Heart right ventricle (tissue), 16 donors: ENCODE results near the gene RRAGA. TPM values are rescaled to one million over a fixed set of nuclear protein-coding genes. Genes with fewer than 3 reads are reported as not detected.

ENCODE experiments used
- ATAC-seq, 8 donors: fragments of 200-7000 bp; cut with Tn5 transposase; one replicate each; pipeline ENCODE4 v1.9.1; 2020; ENCODE audit warnings: mild to moderate bottlenecking in 8 of 8, moderate library complexity in 8 of 8, moderate number of reproducible peaks in 1 of 8
- DNase-seq, 2 donors: peaks; one replicate each; pipeline ENCODE4 v3.0.0-alpha.2; 2020
- H3K27ac ChIP-seq, 10 donors: fragments of 200-600 bp; sonication (generic) in 2 of 10; one replicate each; pipeline versions ENCODE4 v1.5.0 to v1.8.0; 2020 to 2022; ENCODE audit warnings: mild to moderate bottlenecking in 3 of 10
- H3K27me3 ChIP-seq, 7 donors: fragments of 200-600 bp; one replicate each; pipeline ENCODE4 v1.8.0; 2021 to 2022; ENCODE audit warnings: mild to moderate bottlenecking in 2 of 7
- H3K36me3 ChIP-seq, 9 donors: fragments of 200-600 bp; sonication (generic) in 1 of 9; one replicate each; pipeline versions ENCODE4 v1.5.0 to v1.8.0; 2020 to 2022; ENCODE audit warnings: mild to moderate bottlenecking in 2 of 9
- H3K4me1 ChIP-seq, 9 donors: fragments of 200-600 bp; sonication (generic) in 1 of 9; one replicate each; pipeline versions ENCODE4 v1.5.0 to v1.8.0; 2020 to 2022; ENCODE audit warnings: mild to moderate bottlenecking in 4 of 9
- H3K4me3 ChIP-seq, 10 donors: fragments of 200-600 bp; sonication (generic) in 2 of 10; one replicate each; pipeline versions ENCODE4 v1.5.0 to v1.8.0; 2020 to 2022; ENCODE audit warnings: mild to moderate bottlenecking in 7 of 10, moderate library complexity in 2 of 10
- H3K9me3 ChIP-seq, 11 donors: fragments of 200-600 bp in 10 of 11; sonication (generic) in 2 of 11; one replicate each; pipeline versions ENCODE4 v1.5.0 to v1.8.0; 2013 to 2022; ENCODE audit warnings: mild to moderate bottlenecking in 2 of 11, control low read depth in 1 of 11, moderate library complexity in 1 of 11
- WGBS, 2 donors: extraction: QIAGEN DNeasy Blood & Tissue Kit; methylation state at CpG; one replicate each; pipeline ENCODE4 v1.1.7; 2013; ENCODE audit warnings: inconsistent platforms in 1 of 2; 5-methylcytosine and 5-hydroxymethylcytosine counted together
- intact Hi-C, 10 donors: fragments of 100-400 bp; cut with DNase I; formaldehyde crosslinking; loops; one replicate each; pipeline versions ENCODE4 v1.11.1 to v1.14.2; 2022
- polyA plus RNA-seq, 2 donors: library from polyadenylated mRNA; stranded (reverse); fragments of 200-250 nt; gene quantifications; one replicate each; pipeline ENCODE4 v1.2.3, GENCODE V29; 2013
- total RNA-seq, 10 donors: library from RNA; stranded (reverse); fragmentation: NEBNext Ultra II Directional in 3 of 10; extraction: Animal tissue kit (Norgen Biotek cat#: 25700) in 3 of 10; gene quantifications; one replicate each; pipeline versions ENCODE4 v1.2.1 to v1.2.4, GENCODE V29; 2021 to 2023
- TF ChIP-seq, protein P1 (sequence below), 9 donors: fragments of 200-600 bp; sonication (generic) in 2 of 9; IDR thresholded peaks; one replicate each; pipeline versions ENCODE4 v1.5.0 to v1.8.0; 2021 to 2022; ENCODE audit warnings: antibody characterized with exemption in 9 of 9, mild to moderate bottlenecking in 5 of 9, moderate library complexity in 1 of 9
- donor health status: Arrhythmogenic right ventricular cardiomyopathy.
- donor health status: ischemic (EF 13 %, LVEDD 7.1; RV severe dilation, severe dysfunction).
- donor health status: healthy with polysubstance abuse.
- donor health status: DM: no; HTN: yes; CAD: no.
- donor health status: DM: no; HTN: no; CAD: no.
- donor health status: ischemic (EF 25% LVEDD 6.9; RV normal size, moderate dysfunction).
- donor health status: ischemic (EF 25% LVEDD 5.7; RV mildly dilated, moderate dysfunction).
- donor health status: healthy.
- donor health status: DM: yes; HTN: yes; CAD: no.
- donor health status: Ischemic cardiomyopathy.
- donor health status: ischemic (EF 35%, LVEDD 5.7; RV mildly dilated, moderate dysfunction).
- donor health status: nonischemic (EF 11% LVEDD 7.7; RV severe dilation, severe dysfunction).
- donor health status: DM: yes; HTN: yes; CAD: no.
- donor health status: PGD.
- donor health status: ischemic (EF 29% LVEDD 5.4; RV normal size, mild dysfunction).
- donor health status: nonischemic (EF 23%, LVEDD 6.1; RV moderate dilation, normal function).

RRAGA gene
- total and polyA plus RNA-seq, 12 donors, result 24.7 to 100 (median 81.3) TPM

DNA sequence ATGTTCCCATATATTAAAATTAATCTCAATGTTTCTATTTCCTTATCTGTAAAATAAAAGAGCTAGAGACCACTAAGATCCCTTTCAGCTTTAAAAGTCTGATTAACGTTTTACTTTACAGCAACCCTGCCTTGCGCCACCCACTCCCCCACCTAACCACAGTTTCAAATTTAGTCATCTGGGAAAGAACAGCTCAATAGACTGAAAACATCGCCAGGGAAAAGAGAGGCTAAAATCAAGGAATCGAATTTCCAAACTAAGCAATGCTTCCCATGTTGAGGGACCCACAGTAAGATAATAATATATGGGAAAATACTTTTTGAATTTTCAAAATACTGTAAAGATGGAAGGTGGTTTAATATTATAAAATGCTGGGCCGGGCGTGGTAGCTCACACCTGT, 22.9 kb upstream of the RRAGA start:
- no peaks in the 10 kb centered on the region for H3K9me3 ChIP-seq
- H3K27me3 ChIP-seq, result peaks cover 0 to 2% (median 0%) of the 10 kb centered on the region in 7 donors
- TF ChIP-seq, protein P1, sequence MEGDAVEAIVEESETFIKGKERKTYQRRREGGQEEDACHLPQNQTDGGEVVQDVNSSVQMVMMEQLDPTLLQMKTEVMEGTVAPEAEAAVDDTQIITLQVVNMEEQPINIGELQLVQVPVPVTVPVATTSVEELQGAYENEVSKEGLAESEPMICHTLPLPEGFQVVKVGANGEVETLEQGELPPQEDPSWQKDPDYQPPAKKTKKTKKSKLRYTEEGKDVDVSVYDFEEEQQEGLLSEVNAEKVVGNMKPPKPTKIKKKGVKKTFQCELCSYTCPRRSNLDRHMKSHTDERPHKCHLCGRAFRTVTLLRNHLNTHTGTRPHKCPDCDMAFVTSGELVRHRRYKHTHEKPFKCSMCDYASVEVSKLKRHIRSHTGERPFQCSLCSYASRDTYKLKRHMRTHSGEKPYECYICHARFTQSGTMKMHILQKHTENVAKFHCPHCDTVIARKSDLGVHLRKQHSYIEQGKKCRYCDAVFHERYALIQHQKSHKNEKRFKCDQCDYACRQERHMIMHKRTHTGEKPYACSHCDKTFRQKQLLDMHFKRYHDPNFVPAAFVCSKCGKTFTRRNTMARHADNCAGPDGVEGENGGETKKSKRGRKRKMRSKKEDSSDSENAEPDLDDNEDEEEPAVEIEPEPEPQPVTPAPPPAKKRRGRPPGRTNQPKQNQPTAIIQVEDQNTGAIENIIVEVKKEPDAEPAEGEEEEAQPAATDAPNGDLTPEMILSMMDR (IDR thresholded peaks at IDR 0.05), result no peak
- no peaks in the 10 kb centered on the region for H3K36me3 ChIP-seq
- no peak overlapping the region for H3K27ac ChIP-seq
- intact Hi-C loops, result loop anchor here in 9 of 10 donors (5.0 to 10.0 kb wide), 7 partner anchors 579 to 1214 kb away; no protein-coding TSS in a partner anchor
- 93 to 95% methylated on average over 6 of the region's 6 CpGs for WGBS, 2 donors
- peaks cover 0 to 12% (median 0%) of the 10 kb centered on the region in 9 donors for H3K4me1 ChIP-seq
- no peak overlapping the region for H3K4me3 ChIP-seq
- no peak for ATAC-seq
- no peak for DNase-seq

DNA sequence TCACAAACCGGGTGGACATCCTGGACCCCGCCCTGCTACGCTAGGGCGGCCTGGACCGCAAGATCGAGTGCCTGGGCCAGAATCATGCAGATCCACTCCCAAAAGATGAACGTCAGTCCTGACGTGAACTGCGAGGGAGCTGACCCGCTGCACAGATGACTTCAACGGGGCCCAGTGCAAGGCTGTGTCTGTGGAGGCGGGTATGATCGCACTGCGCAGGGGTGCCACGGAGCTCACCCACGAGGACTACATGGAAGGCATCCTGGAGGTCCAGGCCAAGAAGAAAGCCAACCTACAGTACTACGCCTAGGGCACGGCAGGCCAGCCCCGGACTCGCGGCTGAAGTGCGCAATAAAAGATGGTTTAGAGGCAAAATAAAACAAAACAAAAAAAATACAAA, 21.4 kb upstream of the RRAGA start:
- Histone ChIP-seq H3K4me1 (peaks cover 0 to 12% (median 0%) of the 10 kb centered on the region in 9 donors), H3K4me3 (no peak overlapping the region), H3K27me3 (peaks cover 0 to 5% (median 0%) of the 10 kb centered on the region in 7 donors), H3K36me3 (no peaks in the 10 kb centered on the region), H3K27ac (no peak overlapping the region), H3K9me3 (no peaks in the 10 kb centered on the region)
- intact Hi-C loops, result loop anchor here (2.0 to 10.0 kb wide), 9 partner anchors 581 to 1216 kb away; no protein-coding TSS in a partner anchor
- ATAC-seq, result no peak
- TF ChIP-seq, protein P1 (IDR thresholded peaks at IDR 0.05), result no peak
- DNase-seq, result no peak
- 94 to 97% methylated on average over 22 of the region's 22 CpGs for WGBS, 2 donors

DNA sequence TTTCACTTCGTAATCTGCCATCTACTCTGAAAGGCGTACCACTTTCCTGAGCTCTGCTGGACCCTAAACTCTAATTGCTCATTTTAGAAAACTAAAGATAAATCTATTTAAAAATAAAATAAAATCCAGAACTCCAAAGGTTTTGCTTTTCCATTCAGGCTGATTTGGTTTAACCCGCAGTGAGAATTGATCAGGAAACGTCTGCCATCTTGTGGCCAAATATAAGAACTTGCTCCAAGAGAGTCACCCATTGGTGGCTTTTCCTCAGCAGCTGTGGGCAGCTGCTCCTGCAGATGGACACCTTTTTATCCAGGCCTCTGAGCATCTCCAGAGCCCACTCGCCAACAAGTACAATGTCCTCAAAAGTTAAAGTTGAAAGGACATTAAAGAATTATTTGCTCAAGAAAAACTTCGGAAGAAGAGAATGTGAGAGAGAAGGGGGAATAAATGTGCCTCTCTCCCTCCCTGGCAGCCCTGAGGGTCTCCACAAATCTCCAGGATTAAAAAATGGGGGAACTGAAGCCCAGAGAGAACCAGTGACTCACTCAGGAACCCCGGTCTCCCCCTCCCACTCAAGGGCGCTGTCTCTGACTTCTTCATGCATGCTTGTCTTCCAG, 20.3 kb upstream of the RRAGA start:
- intact Hi-C loops, result loop anchor here (1.0 to 10.0 kb wide), 10 partner anchors 582 to 1217 kb away; no protein-coding TSS in a partner anchor
- H3K4me3 ChIP-seq, result no peak overlapping the region
- H3K27ac ChIP-seq, result no peak overlapping the region
- ATAC-seq (peak in 6 of 8 donors; percentile 65 to 81 (median 74)), DNase-seq (peak in 1 of 2 donors; percentile 60)
- no peaks in the 10 kb centered on the region for H3K9me3 ChIP-seq
- no peaks in the 10 kb centered on the region for H3K36me3 ChIP-seq
- H3K27me3 ChIP-seq, result peaks cover 0 to 5% (median 0%) of the 10 kb centered on the region in 7 donors
- TF ChIP-seq, protein P1 (IDR thresholded peaks at IDR 0.05), result peak; percentile 60 to 86 (median 78)
- WGBS, 2 donors, result 21 to 26% methylated on average over 8 of the region's 8 CpGs
- H3K4me1 ChIP-seq, result peaks cover 0 to 12% (median 0%) of the 10 kb centered on the region in 9 donors

DNA sequence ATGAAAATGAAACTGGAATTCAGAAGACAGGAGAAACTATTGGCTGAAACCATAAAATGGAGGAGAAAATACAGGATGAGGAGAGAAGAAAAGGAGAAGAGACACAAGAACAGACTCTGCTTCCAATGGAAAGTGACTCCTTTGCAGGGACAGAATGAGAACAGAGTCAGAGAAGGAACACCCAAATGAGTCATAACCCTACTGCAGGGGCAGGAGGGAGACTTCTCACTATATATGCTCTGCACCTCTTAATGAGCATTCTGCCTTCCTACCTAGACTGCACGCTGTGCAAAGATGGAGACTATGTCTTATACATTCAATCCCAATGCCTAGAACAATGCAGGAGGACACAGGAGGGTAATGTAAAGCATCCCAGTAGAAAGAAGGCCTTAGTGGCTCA, 18.3 kb upstream of the RRAGA start:
- Histone ChIP-seq H3K4me3 (no peak overlapping the region), H3K27me3 (peaks cover 0 to 5% (median 0%) of the 10 kb centered on the region in 7 donors), H3K4me1 (peaks cover 0 to 12% (median 0%) of the 10 kb centered on the region in 9 donors), H3K27ac (no peak overlapping the region), H3K36me3 (no peaks in the 10 kb centered on the region), H3K9me3 (no peaks in the 10 kb centered on the region)
- ATAC-seq (no peak), DNase-seq (no peak)
- WGBS, 2 donors, result 94 to 100% methylated on average over 1 of the region's 1 CpG
- TF ChIP-seq, protein P1 (IDR thresholded peaks at IDR 0.05), result no peak
- intact Hi-C loops, result loop anchor here in 4 of 10 donors (5.0 to 10.0 kb wide), 5 partner anchors 589 to 1506 kb away; no protein-coding TSS in a partner anchor
